GM13976 (cell line): ENCODE data around the gene RNF7.
"Not testable (repeated sequence)": the region's sequence is repeated elsewhere in the genome, so short reads cannot be mapped to it uniquely, and the experiment has no call there.

Source experiments
- DNase-seq: peaks from one replicate; pipeline ENCODE4 v3.0.0; 2012; ENCODE audit warnings: low spot score
- in situ Hi-C: fragments of 300-500 bp; cut with MboI; formaldehyde crosslinking; loops from one replicate; pipeline ENCODE4 v1.12.0; 2022; ENCODE audit warnings: low sequenced_read_pairs, mixed read lengths, inconsistent platforms; ENCODE audit not compliant: unreplicated experiment
- TF ChIP-seq, protein P1 (sequence below): IDR thresholded peaks from 2 replicates; pipeline ENCODE4 v1.5.1; 2012; ENCODE audit warnings: borderline replicate concordance, mild to moderate bottlenecking; ENCODE audit not compliant: insufficient read depth; ENCODE audit errors: extremely low read depth, missing control alignments, control extremely low read depth

RNF7 gene

DNA sequence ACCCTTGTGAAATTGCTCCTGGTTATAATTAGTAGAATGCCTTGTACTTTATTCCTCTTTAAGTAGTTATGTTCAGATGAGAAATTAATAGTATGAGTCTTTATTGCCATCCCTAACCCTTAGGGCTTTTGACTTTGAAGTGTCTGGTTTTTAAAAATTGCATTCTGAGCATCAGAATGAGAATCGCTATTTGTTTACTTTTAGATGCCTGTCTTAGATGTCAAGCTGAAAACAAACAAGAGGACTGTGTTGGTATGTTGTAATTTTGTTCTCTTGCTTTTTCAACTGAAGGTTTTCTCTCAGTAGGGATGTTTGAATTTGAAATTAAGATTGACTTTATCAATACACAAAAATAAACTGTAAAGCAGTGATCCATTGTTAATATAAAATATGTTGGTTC, 5.2 kb downstream of the RNF7 start:
- in situ Hi-C loops: no loop called here
- DNase-seq: no peak
- TF ChIP-seq, protein P1, sequence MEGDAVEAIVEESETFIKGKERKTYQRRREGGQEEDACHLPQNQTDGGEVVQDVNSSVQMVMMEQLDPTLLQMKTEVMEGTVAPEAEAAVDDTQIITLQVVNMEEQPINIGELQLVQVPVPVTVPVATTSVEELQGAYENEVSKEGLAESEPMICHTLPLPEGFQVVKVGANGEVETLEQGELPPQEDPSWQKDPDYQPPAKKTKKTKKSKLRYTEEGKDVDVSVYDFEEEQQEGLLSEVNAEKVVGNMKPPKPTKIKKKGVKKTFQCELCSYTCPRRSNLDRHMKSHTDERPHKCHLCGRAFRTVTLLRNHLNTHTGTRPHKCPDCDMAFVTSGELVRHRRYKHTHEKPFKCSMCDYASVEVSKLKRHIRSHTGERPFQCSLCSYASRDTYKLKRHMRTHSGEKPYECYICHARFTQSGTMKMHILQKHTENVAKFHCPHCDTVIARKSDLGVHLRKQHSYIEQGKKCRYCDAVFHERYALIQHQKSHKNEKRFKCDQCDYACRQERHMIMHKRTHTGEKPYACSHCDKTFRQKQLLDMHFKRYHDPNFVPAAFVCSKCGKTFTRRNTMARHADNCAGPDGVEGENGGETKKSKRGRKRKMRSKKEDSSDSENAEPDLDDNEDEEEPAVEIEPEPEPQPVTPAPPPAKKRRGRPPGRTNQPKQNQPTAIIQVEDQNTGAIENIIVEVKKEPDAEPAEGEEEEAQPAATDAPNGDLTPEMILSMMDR: no peak

DNA sequence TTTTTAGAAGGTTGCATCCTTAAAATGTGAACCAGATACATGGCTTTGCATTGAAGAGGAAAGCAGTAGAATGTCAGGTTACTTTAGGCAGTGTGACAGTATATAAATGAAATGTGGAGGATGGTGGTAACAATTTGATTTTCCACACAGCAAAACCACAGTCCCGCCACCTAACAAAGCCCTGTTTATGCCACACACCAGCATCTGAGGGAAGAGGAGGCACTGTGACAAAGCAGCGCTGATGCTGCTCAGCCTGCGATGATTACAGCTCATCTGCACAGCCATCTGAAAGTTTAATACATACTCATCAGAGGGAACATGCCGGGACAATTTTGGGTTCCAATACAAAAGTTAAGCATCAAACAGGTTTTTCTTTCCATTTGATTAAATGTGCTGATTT, 8.9 kb downstream of the RNF7 start:
- in situ Hi-C loops: no loop called here
- DNase-seq: no peak
- TF ChIP-seq, protein P1: no peak

DNA sequence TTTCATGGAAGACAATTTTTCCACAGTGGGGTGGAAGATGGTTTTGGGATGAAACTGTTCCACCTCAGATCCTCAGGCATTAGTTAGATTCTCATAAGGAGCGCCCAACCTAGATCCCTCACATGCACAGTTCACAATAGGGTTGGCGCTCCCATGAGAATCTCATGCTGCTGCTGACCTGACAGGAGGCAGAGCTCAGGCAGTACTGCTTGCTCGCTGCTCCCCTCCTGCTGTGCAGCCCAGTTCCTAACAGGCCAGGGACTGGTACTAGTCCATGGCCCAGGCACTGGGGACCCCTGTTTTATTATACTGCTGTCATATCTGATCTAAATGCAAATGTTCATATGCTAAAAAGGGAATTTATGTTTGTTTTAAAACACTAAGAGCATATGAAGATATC, 15.3 kb downstream of the RNF7 start:
- TF ChIP-seq, protein P1: no peak
- no peak for DNase-seq
- in situ Hi-C loops: no loop called here

DNA sequence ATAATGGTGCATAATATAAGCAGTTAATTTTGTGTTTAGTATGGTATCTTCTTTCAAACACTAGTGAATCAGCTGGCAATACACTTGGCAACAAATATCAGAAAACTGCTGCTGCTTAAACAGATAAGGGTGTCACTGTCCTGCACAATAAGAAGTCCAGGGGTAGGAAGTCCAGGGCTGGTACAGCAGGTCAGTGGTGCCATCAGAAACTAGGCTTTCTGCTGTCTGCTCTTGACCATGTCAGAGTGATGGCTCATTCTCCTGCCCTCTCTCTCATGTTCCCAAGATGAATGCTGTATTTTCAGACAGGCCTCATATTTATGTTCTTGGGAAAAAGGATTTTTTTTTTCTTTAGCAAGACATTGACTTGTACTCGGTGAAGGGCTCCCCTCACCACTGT, 15.9 kb downstream of the RNF7 start:
- in situ Hi-C loops: no loop called here
- DNase-seq: no peak
- TF ChIP-seq, protein P1: no peak

DNA sequence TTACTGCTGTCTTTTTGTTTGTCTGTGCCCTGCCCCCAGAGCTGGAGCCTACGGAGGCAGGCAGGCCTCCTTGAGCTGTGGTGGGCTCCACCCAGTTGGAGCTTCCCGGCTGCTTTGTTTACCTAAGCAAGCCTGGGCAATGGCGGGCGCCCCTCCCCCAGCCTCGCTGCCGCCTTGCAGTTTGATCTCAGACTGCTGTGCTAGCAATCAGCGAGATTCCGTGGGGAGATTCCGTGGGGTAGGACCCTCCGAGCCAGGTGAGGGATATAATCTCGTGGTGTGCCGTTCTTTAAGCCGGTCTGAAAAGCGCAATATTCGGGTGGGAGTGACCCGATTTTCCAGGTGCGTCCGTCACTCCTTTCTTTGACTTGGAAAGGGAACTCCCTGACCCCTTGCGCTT, 24.5 kb downstream of the RNF7 start:
- in situ Hi-C loops, DNase-seq: not testable (repeated sequence)

DNA sequence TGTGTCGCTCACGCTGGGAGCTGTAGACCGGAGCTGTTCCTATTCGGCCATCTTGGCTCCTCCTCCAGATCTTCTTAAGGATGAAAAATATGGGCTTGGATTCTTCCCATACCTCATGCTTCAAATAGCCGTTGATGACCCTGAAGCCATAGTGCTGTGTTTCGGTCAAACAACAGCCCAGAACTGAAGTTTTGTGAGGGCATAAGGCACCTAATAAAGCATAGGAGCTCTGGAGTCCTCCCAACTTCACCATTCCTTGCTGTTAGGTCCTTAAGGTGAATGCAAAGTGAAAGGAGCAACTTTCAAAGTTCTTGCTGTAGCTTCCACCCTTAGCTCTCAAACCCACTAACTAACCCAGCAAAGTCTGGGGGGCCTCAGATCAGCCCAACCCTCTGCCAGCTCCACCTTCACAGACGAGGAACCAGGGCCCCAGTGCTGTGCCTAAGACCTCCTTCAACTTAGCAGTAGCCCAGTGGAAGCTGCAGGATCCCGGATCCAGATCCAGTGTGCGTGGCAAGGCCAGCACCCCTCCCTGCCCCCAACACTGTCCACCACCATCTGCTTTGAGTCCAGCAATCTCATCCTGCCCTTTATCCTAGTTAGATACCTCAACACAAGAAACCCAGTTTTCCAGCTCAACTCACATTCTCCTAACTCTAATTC, 25.1 kb downstream of the RNF7 start, which contains the start of gene GRK7:
TSS of gene GRK7 (plus strand) at position 321 of the 663 bp plus-strand sequence. CDS start 14,877 bp downstream, outside the sequence.
- in situ Hi-C loops: no loop called here
- DNase-seq: no peak
- TF ChIP-seq, protein P1: no peak

DNA sequence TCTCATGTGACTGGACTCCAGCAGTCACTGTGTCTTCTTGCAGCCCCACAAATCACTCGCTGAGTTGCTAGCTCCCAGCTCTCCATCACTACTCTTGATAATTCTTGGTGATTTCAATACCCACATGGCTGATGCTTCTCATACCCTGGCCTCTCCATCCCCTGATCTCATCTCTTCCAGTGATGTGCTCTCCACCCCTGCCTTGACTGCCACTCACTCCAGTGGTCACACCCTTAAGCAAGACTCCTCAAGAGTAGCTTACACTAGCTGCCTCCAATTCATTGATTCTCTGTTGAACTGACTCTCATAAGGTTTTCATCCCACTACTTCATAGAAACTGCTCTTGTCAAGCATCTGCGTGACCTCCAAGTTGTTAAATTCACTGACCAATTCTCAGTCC, 25.9 kb downstream of the RNF7 start:
- DNase-seq: no peak
- TF ChIP-seq, protein P1: no peak
- in situ Hi-C loops: no loop called here
